Mesendoderm (in vitro differentiated cells): ENCODE measurements around the gene NTRK1.
A peak's percentile ranks its signal among the peaks of the same experiment; 100 is the strongest.

Source experiments
- DNase-seq: peaks from one replicate; pipeline ENCODE4 v3.0.0; 2013
- H2AK5ac ChIP-seq: 2 replicates; pipeline ENCODE4 v1.6.1; 2013; ENCODE audit warnings: low read length, inconsistent platforms
- H2BK120ac ChIP-seq: 2 replicates; pipeline ENCODE4 v1.6.1; 2013; ENCODE audit warnings: low read depth, mild to moderate bottlenecking, low read length, moderate library complexity, mixed read lengths
- H2BK15ac ChIP-seq: replicated peaks from 2 replicates; pipeline ENCODE4 v1.6.1; 2013; ENCODE audit warnings: low read depth, mild to moderate bottlenecking, moderate library complexity
- H2BK5ac ChIP-seq: 2 replicates; pipeline ENCODE4 v1.6.1; 2013; ENCODE audit warnings: low read length, inconsistent platforms
- H3K18ac ChIP-seq: 2 replicates; pipeline ENCODE4 v1.6.1; 2013; ENCODE audit warnings: mild to moderate bottlenecking, low read length, mixed read lengths
- H3K23ac ChIP-seq: one replicate; pipeline ENCODE4 v1.6.1; 2013; ENCODE audit warnings: low read length
- H3K27ac ChIP-seq: 2 replicates; pipeline ENCODE4 v1.5.1; 2013; ENCODE audit warnings: low read depth, mild to moderate bottlenecking, inconsistent platforms, low read length, moderate library complexity
- H3K27me3 ChIP-seq: 2 replicates; pipeline ENCODE4 v1.6.1; 2013; ENCODE audit warnings: low read length, control low read depth, mild to moderate bottlenecking, inconsistent platforms; ENCODE audit not compliant: insufficient read depth, poor library complexity
- H3K36me3 ChIP-seq: 2 replicates; pipeline ENCODE4 v1.6.1; 2013; ENCODE audit warnings: low read length, inconsistent platforms; ENCODE audit not compliant: control insufficient read depth, insufficient read depth
- H3K4ac ChIP-seq: one replicate; pipeline ENCODE4 v1.6.1; 2013; ENCODE audit warnings: low read depth, mild to moderate bottlenecking, low read length, moderate library complexity
- H3K4me1 ChIP-seq: 2 replicates; pipeline ENCODE4 v1.6.1; 2013; ENCODE audit warnings: low read depth, low read length, inconsistent platforms; ENCODE audit not compliant: control insufficient read depth
- H3K4me2 ChIP-seq: 2 replicates; pipeline ENCODE4 v1.6.1; 2013; ENCODE audit warnings: low read length
- H3K4me3 ChIP-seq: 2 replicates; pipeline ENCODE4 v1.5.1; 2013; ENCODE audit warnings: mild to moderate bottlenecking, low read length
- H3K56ac ChIP-seq: one replicate; pipeline ENCODE4 v1.6.1; 2013; ENCODE audit warnings: low read length
- H3K79me1 ChIP-seq: 2 replicates; pipeline ENCODE4 v1.6.1; 2013; ENCODE audit warnings: low read length, inconsistent platforms
- H3K79me2 ChIP-seq: 2 replicates; pipeline ENCODE4 v1.6.1; 2013; ENCODE audit warnings: mild to moderate bottlenecking, low read length; ENCODE audit not compliant: control insufficient read depth, insufficient read depth
- H3K9ac ChIP-seq: 2 replicates; pipeline ENCODE4 v1.6.1; 2013; ENCODE audit warnings: low read length, inconsistent platforms
- H4K5ac ChIP-seq: one replicate; pipeline ENCODE4 v1.6.1; 2013; ENCODE audit warnings: low read length
- H4K8ac ChIP-seq: one replicate; pipeline ENCODE4 v1.6.1; 2013; ENCODE audit warnings: low read depth, mild to moderate bottlenecking, control low read depth, low read length, moderate library complexity
- WGBS: extraction: QIAGEN DNeasy Blood & Tissue Kit; methylation state at CpG from one replicate; pipeline ENCODE4 v1.1.7; 2013; ENCODE audit warnings: low lambda C conversion rate, missing lambda C conversion rate; ENCODE audit not compliant: insufficient coverage; ENCODE audit errors: extremely low coverage; 5-methylcytosine and 5-hydroxymethylcytosine counted together

Gene NTRK1

GRCh38 chr1:156905651-156906050 is 45.0 kb downstream of the NTRK1 start:
- Histone ChIP-seq H3K4ac (no peak overlapping the region), H3K4me2 (no peak overlapping the region), H3K27ac (no peak overlapping the region), H3K9ac (no peak overlapping the region), H3K4me1 (no peaks in the 10 kb centered on the region), H4K5ac (no peak overlapping the region), H3K79me1 (no peaks in the 10 kb centered on the region), H3K79me2 (no peaks in the 10 kb centered on the region), H4K8ac (no peak overlapping the region), H2AK5ac (no peak overlapping the region), H3K4me3 (no peak overlapping the region), H2BK15ac (no peak overlapping the region), H2BK120ac (no peak overlapping the region), H3K23ac (no peak overlapping the region), H3K27me3 (no peaks in the 10 kb centered on the region), H2BK5ac (no peak overlapping the region), H3K56ac (no peak overlapping the region), H3K18ac (no peak overlapping the region), H3K36me3 (no peaks in the 10 kb centered on the region)
- no peak for DNase-seq
- no CpG with 5 or more reads among the region's 4 CpGs for WGBS

GRCh38 chr1:156906206-156906906 is 45.7 kb downstream of the NTRK1 start:
- H3K4me1 ChIP-seq, result no peaks in the 10 kb centered on the region
- H2BK15ac ChIP-seq, result no peak overlapping the region
- H3K18ac ChIP-seq, result no peak overlapping the region
- no CpG with 5 or more reads among the region's 16 CpGs for WGBS
- H4K8ac ChIP-seq, result no peak overlapping the region
- no peak overlapping the region for H3K9ac ChIP-seq
- no peak overlapping the region for H3K4me2 ChIP-seq
- no peak overlapping the region for H3K4ac ChIP-seq
- no peak overlapping the region for H3K4me3 ChIP-seq
- no peak overlapping the region for H3K27ac ChIP-seq
- no peak overlapping the region for H2BK5ac ChIP-seq
- no peaks in the 10 kb centered on the region for H3K79me1 ChIP-seq
- H2BK120ac ChIP-seq, result no peak overlapping the region
- H3K27me3 ChIP-seq, result no peaks in the 10 kb centered on the region
- no peaks in the 10 kb centered on the region for H3K79me2 ChIP-seq
- no peak overlapping the region for H4K5ac ChIP-seq
- DNase-seq, result no peak
- no peak overlapping the region for H3K56ac ChIP-seq
- H3K36me3 ChIP-seq, result no peaks in the 10 kb centered on the region
- H3K23ac ChIP-seq, result no peak overlapping the region
- no peak overlapping the region for H2AK5ac ChIP-seq

- Histone ChIP-seq H3K79me2 (no peaks in the 10 kb centered on the region), H2BK120ac (no peak overlapping the region), H3K4me2 (no peak overlapping the region), H3K56ac (no peak overlapping the region), H3K27ac (no peak overlapping the region), H3K18ac (no peak overlapping the region), H2BK15ac (no peak overlapping the region), H4K5ac (no peak overlapping the region), H4K8ac (no peak overlapping the region), H2AK5ac (no peak overlapping the region), H3K9ac (no peak overlapping the region), H3K27me3 (no peaks in the 10 kb centered on the region), H3K79me1 (no peaks in the 10 kb centered on the region), H3K23ac (no peak overlapping the region), H2BK5ac (no peak overlapping the region), H3K36me3 (no peaks in the 10 kb centered on the region), H3K4ac (no peak overlapping the region), H3K4me3 (no peak overlapping the region), H3K4me1 (no peaks in the 10 kb centered on the region)
- DNase-seq, result no peak
- no CpG with 5 or more reads among the region's 29 CpGs for WGBS
These were observed 47.9 kb downstream of the NTRK1 start for GRCh38 chr1:156908541-156908940.

- Histone ChIP-seq H2BK5ac (no peak overlapping the region), H2BK15ac (no peak overlapping the region), H3K79me2 (no peaks in the 10 kb centered on the region), H3K4me1 (no peaks in the 10 kb centered on the region), H3K27me3 (no peaks in the 10 kb centered on the region), H3K36me3 (no peaks in the 10 kb centered on the region), H3K79me1 (no peaks in the 10 kb centered on the region), H3K18ac (no peak overlapping the region), H3K27ac (no peak overlapping the region), H3K4me3 (no peak overlapping the region), H3K4me2 (no peak overlapping the region), H4K5ac (no peak overlapping the region), H4K8ac (no peak overlapping the region), H3K23ac (no peak overlapping the region), H3K4ac (no peak overlapping the region), H3K56ac (no peak overlapping the region), H3K9ac (no peak overlapping the region), H2AK5ac (no peak overlapping the region), H2BK120ac (no peak overlapping the region)
- WGBS, result no CpG with 5 or more reads among the region's 10 CpGs
- no peak for DNase-seq
These were observed 48.3 kb downstream of the NTRK1 start for GRCh38 chr1:156908955-156909354.

- Histone ChIP-seq H3K27ac (no peak overlapping the region), H3K4me3 (no peak overlapping the region), H4K8ac (no peak overlapping the region), H2AK5ac (no peak overlapping the region), H4K5ac (no peak overlapping the region), H3K79me2 (no peaks in the 10 kb centered on the region), H2BK15ac (no peak overlapping the region), H2BK120ac (no peak overlapping the region), H3K27me3 (no peaks in the 10 kb centered on the region), H3K18ac (no peak overlapping the region), H3K56ac (no peak overlapping the region), H3K9ac (no peak overlapping the region), H3K4me1 (no peaks in the 10 kb centered on the region), H2BK5ac (no peak overlapping the region), H3K79me1 (no peaks in the 10 kb centered on the region), H3K4me2 (no peak overlapping the region), H3K36me3 (no peaks in the 10 kb centered on the region), H3K23ac (no peak overlapping the region), H3K4ac (no peak overlapping the region)
- DNase-seq, result no peak
- WGBS, result no CpG with 5 or more reads among the region's 5 CpGs
These were observed 49.0 kb downstream of the NTRK1 start for GRCh38 chr1:156909671-156910070.

GRCh38 chr1:156910309-156910782 is 49.7 kb downstream of the NTRK1 start:
- Histone ChIP-seq H4K5ac (no peak overlapping the region), H2BK120ac (no peak overlapping the region), H3K18ac (no peak overlapping the region), H3K4ac (no peak overlapping the region), H2AK5ac (no peak overlapping the region), H2BK5ac (no peak overlapping the region), H3K4me2 (peak overlapping the region; percentile 36), H3K23ac (no peak overlapping the region), H2BK15ac (no peak overlapping the region), H3K79me1 (no peaks in the 10 kb centered on the region), H3K27me3 (no peaks in the 10 kb centered on the region), H3K79me2 (no peaks in the 10 kb centered on the region), H3K27ac (no peak overlapping the region), H3K4me1 (no peaks in the 10 kb centered on the region), H3K9ac (no peak overlapping the region), H4K8ac (no peak overlapping the region), H3K36me3 (no peaks in the 10 kb centered on the region), H3K56ac (peak overlapping the region; percentile 53), H3K4me3 (no peak overlapping the region)
- DNase-seq, result peak; percentile 55
- no CpG with 5 or more reads among the region's 18 CpGs for WGBS
